T47D (cell line): ENCODE results near the gene KRTAP15-1.

Experiments
- DNase-seq, 2 experiments: peaks; one replicate each; pipeline versions ENCODE4 v3.0.0 to v3.0.0-alpha.2; 2011 to 2012; ENCODE audit warnings: low read depth in 1 of 2, low spot score in 1 of 2
- JUND ChIP-seq: IDR thresholded peaks from 2 replicates; pipeline ENCODE4 v1.6.1; 2012; ENCODE audit warnings: low read depth
- in situ Hi-C: cut with HindIII; loops from 2 replicates; pipeline ENCODE4 v1.10.0; 2016; ENCODE audit warnings: low sequenced_read_pairs, low pct_unique_long_range_greater_than_20kb

Gene KRTAP15-1, protein sequence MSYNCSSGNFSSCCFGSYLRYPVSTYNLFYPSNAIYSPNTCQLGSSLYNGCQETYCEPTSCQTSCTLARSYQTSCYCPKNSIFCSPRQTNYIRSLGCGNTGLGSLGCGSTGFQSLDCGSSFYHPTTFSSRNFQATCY

DNA sequence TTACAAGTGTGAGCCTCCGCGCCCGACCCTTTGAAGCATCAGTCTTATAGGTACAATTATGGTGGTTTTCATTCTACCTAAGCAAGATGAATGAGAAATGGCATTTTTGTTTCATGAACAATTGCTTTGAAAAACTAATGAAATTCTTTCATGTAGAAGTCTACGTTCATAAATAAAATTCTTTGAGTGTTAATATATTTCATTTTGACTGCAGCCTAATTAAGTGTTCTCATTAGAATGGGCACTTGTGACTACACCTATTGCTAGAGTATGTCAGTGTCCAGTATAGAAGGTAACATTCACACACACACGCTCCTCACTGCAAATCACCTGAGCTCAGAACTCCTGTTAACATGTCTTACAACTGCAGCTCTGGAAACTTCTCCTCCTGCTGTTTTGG is at the start of gene KRTAP15-1:
TSS of gene KRTAP15-1 (plus strand) at position 301 of the 400 bp plus-strand sequence. CDS start at position 354, 53 bp downstream.
- no peak for DNase-seq
- in situ Hi-C loops = no loop called here
- no peak for TF ChIP-seq JUND

DNA sequence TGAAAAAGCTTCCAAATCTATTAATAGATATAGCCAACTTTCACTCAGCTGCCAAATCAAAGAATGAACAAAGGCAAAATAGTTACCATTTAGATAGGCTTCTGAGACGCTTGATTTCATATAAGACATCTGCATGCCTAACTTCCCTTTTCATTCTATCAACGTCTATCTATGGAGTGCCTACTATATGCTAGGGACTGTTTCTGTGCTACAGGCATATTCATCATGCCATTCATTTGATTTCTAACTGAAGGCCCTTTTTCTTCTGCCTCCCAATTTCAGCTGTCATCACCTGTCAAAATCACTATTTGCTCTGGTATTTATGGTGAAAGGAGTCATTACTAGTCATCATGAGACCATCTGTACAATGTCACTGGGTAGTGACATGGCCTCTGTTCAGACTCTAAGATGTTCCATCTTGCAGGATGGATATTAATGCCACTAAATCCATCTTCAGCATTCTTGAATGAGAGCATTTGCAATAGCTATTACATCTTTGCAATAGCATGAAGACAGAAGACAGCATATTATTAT is 48.5 kb upstream of the KRTAP15-1 start:
- in situ Hi-C loops = no loop called here
- DNase-seq = no peak
- TF ChIP-seq JUND = no peak

DNA sequence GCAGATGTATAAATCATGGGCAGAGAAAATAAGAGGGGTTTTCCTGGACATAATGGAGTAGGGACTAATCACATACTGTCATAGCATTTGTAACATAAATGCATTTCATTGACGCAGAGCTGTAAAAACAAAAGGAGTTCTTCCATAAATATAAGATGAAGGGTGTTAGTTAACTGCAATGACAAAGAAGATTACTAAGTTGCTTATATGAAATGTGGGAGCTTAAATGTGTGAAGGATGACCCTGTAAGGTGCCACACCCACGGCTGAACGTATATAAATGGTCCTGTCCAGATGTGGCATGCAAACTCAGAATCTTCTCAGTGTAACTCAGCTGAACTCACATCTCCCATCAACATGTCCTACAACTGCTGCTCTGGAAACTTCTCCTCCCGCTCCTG is 44.3 kb upstream of the KRTAP15-1 start, which contains the start of gene KRTAP13-1:
TSS of gene KRTAP13-1 (plus strand) at position 301 of the 400 bp plus-strand sequence. CDS start at position 357, 56 bp downstream.
- in situ Hi-C loops = no loop called here
- no peak for DNase-seq
- no peak for TF ChIP-seq JUND

DNA sequence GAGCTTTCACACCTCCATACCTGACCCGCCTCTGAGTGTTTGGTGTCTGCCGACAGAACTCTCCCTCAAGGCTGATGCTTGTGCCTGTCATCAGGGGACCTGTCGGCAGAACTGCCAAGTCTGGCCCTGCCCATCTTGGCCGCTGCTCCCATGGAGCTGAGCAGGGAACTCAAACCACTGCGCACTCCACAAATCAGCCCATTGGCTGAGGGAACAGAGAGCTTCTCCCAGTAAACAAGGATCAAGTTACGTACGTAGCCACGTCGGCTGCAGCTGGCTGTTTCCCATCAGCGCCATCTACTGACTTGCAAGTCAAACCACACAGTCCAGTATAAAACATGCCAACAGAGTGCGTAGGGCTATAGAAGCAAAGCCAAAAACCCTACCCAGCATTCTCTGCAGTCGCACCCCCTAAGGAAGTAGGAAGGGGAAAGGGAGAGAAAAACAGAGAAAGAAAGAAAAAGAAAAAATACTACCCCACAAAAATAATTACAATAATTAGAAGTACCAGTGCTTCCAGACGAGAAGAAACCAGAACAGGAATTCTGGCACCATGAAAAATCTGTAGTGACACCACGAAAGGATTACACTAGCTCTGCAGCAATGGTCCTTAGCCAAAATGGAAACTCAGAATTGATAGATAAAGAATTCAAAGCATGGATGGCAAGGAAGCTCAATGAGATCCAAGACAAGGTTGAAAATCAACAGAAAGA is 31.1 kb upstream of the KRTAP15-1 start:
- TF ChIP-seq JUND = no peak
- peak; percentile 34 to 97 for DNase-seq
- in situ Hi-C loops = no loop called here

DNA sequence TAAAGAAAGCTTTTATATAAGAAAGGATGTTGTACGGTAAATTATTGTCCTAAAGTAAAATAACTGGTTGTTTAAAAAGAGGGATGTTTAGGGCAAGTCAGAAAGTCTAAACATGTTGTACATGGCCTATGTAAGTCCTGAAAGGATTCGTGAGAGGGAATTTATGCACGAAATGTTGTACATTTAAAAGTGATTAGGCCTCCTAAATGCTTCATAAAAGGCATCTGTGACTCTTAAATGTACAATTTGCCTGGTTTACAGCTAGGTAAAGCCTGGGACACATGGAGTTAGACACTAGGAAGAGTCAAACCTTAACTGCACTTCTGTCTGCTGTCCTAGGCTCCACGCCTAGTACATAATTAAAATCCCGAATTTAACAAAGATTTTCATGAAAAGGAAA is 24.1 kb upstream of the KRTAP15-1 start:
- no peak for TF ChIP-seq JUND
- no peak for DNase-seq
- in situ Hi-C loops = no loop called here

DNA sequence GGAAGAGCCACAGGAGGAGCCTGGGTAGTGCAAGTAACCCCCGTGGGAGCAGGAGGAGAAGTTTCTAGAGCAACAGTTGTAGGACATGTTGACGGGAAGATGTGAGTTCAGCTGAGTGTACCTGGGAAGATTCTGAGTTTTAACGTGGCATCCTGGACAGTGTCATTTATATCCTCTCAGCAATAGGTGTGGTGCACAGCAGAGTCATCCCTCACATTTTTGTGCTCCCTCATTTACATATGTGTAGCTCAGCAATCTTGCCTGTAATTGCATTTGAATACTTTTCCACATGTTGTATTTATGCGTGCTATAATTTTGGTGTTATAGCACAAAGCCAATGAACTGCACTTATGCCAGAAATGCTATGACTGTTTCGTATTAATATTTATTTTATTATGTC is 14.2 kb upstream of the KRTAP15-1 start, which contains the start of gene KRTAP13-3:
TSS of gene KRTAP13-3 (minus strand) at position 101 of the 400 bp plus-strand sequence. CDS start at position 87, 14 bp downstream.
- in situ Hi-C loops = no loop called here
- no peak for TF ChIP-seq JUND
- no peak for DNase-seq

DNA sequence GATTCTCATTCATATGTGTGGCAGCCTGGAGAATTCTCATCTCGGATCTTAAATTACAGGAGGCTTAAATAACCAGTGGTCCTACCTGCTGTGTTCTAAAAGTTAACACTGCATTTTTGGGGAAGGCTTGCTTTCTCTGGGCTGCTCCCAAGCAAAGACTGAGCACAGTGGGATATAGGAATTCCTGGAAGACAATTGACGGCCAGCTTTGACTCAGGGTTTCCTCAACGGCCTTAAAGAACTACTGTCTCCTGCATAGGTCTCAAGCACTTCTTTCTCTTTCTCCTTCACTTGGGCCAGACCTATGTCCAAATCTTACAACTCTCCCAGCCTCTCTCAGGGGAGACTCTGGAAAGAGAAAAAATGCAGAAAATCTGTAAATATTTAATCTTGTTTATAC is 13.3 kb upstream of the KRTAP15-1 start:
- in situ Hi-C loops = no loop called here
- no peak for TF ChIP-seq JUND
- no peak for DNase-seq

DNA sequence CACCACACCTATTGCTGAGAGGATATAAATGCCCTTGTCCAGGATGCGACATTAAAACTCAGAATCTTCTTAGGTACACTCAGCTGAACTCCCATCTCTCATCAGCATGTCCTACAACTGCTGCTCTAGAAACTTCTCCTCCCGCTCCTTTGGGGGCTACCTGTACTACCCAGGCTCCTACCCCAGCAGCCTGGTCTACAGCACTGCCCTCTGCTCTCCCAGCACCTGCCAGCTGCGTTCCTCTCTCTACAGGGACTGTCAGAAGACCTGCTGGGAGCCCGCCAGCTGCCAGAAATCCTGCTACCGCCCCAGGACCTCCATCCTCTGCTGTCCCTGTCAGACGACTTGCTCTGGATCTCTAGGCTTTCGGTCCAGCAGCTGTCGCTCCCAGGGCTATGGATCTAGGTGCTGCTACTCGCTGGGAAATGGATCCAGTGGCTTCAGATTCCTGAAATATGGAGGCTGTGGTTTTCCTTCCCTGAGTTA is 9.9 kb upstream of the KRTAP15-1 start, which contains the start of gene KRTAP13-4:
TSS of gene KRTAP13-4 (plus strand) at position 51 of the 486 bp plus-strand sequence. CDS start at position 107, 56 bp downstream.
- in situ Hi-C loops = no loop called here
- DNase-seq = no peak
- TF ChIP-seq JUND = no peak

DNA sequence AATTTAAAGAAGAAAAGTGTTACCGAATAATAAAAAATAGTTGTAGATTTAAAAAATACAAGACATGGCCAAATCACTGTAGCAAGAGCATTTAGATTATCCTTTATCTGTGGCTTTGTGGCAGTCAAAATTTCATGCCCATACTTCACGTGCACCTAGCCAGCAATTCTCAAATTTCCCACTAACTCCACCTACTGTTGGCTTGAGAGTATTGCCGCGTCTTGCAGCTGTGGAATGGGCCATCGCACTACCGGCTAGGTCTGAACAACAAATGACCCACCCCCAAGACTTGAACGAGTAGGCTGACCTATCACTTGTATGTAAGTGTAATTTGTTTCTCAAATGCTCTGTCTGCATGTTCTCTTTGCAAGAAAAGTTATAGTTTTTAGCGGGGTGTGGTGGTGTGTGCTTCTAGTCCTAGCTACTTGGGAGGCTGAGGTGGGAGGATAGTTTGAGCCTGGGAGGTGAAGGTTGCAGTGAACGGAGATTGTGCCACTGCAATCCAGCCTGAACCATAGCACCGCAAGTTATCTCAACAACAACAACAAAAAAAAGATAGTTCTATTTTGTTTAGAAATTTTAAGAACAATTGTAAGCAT is 5.9 kb upstream of the KRTAP15-1 start:
- no peak for TF ChIP-seq JUND
- peak in 1 of 2 experiments; percentile 70 for DNase-seq
- in situ Hi-C loops = no loop called here

DNA sequence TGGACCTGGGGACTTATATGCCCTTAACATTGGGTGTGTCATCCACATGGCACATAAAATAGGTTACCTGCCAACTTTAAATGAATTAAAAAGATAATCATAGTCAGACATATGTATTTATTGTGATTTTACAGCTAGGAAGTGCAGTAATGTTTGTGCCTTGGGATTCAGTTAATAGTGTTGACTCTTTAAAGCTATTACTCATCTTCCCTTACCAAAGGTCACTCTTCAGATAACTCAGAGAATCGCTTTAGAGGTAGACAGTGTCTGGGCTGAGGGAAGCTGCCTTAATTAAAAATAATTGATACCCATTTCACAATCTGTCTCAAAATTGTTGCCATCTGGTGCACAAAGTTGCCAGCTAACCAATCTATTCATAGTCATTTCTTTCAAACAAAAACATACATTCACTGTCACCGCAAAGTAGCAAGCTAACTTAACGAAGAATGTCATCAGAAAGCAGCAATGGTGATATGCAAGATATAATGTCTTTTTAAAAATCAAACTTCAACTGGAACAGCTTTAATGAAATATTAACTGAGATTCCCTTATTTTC is 3.0 kb upstream of the KRTAP15-1 start:
- no peak for DNase-seq
- no peak for TF ChIP-seq JUND
- in situ Hi-C loops = no loop called here

DNA sequence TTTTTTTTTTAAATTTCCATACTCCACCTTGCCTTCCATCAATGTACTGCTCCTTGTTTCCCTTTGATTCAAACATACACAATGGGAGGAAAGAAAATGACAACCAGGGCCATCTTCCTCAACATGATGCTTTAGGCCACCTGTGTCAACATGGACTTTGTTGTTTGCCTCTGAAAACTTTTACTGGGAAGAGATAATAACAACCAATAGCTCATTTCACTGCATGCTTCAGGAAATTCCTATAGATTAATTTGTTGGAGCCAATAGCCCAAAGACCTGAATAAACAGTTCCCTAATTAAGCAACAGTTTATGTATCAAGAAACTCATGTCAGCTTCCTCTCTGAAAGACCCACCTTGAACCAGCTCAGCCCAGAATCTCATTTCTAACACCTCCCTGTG is 3.2 kb downstream of the KRTAP15-1 start:
- peak in 1 of 2 experiments; percentile 53 for DNase-seq
- TF ChIP-seq JUND = no peak
- in situ Hi-C loops = no loop called here

DNA sequence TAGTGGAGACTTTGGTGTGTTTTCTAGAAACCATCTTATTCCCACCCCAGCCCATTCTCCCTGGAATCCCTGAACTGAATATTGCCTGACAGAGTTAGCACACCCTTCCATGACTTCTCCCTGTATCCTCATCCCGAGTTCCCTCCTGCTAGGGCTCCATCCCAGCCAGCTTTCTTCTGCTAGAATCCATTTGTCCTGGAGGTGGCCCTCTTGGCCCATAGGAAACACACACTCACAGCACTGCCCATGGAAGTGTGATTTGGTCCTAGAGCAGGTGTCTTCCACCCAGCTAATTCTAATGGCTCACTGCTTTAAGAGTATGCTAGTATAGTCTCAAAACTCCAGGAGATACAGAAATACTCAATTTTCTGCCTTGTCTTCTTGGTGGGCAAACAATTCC is 4.1 kb downstream of the KRTAP15-1 start:
- peak in 1 of 2 experiments; percentile 56 for DNase-seq
- in situ Hi-C loops = no loop called here
- no peak for TF ChIP-seq JUND

DNA sequence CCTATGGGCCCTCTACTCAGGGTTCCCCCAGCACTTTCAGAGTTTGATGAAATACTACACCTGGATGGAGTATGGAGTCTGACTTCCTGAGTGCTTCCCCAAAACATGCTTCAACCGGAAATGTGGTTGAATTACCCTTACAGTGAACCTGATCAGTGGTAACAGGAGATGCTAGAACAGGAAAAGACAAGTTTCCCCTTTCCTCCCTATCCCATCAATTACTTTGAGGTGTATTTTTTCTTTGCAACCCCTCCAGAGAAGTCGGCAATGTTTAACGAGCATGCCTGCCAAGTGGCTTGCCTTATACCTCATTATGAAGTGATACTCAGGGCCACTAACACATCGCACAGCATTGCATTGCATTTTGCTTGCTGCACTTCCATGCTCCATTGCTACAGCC is 7.0 kb downstream of the KRTAP15-1 start:
- DNase-seq = no peak
- in situ Hi-C loops = no loop called here
- no peak for TF ChIP-seq JUND
